Measurements from ENCODE around the gene LAX1. TPM values are rescaled to one million over a fixed set of nuclear protein-coding genes. Genes with fewer than 3 reads are reported as not detected.

LAX1 gene
- total RNA-seq, 1 experiment from 2014 or later: not detected

DNA sequence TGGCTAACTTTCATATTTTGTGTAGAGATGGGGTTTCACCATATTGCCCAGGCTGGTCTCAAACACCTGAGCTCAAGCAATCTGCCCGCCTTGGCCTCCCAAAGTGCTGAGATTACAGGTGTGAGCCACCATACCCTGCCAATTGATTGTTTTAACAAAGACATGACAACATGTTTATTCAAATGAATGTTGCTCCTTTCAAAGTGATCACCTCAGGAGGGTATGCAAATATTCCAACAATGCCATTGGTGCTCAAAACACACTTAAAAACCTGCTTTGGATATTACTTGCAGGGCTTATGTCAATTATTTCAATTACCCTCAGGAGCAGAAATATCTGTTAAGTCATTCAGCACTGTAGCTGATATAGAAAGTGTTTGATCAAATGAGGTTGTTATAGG is 7.9 kb downstream of the LAX1 start:
- no peak for DNase-seq (ENCODE audit: low read depth, low spot score)
- H3K4me3 ChIP-seq (ENCODE audit: low read depth in 2 of 2, low read length in 2 of 2): no peak overlapping the region
- BruUV-seq (replicated peaks): no TSS peak
- no peaks in the 10 kb centered on the region for H3K36me3 ChIP-seq (ENCODE audit: control insufficient read depth, insufficient read depth, low read length)
- H3K9me3 ChIP-seq (ENCODE audit: control insufficient read depth, insufficient read depth, low read depth, low read length): no peaks in the 10 kb centered on the region
- 0 out of 2 replicates have a peak, but pooled peaks cover 2% of the 10 kb centered on the region for H3K27me3 ChIP-seq (ENCODE audit: control insufficient read depth, insufficient read depth, low read length)
- H3K4me1 ChIP-seq (ENCODE audit: control insufficient read depth, insufficient read depth, low read length): no peaks in the 10 kb centered on the region
- no peak for TF ChIP-seq TCF7L2 (IDR thresholded peaks at IDR 0.05; ENCODE audit: low read depth, low read length)
- TF ChIP-seq, protein P1, sequence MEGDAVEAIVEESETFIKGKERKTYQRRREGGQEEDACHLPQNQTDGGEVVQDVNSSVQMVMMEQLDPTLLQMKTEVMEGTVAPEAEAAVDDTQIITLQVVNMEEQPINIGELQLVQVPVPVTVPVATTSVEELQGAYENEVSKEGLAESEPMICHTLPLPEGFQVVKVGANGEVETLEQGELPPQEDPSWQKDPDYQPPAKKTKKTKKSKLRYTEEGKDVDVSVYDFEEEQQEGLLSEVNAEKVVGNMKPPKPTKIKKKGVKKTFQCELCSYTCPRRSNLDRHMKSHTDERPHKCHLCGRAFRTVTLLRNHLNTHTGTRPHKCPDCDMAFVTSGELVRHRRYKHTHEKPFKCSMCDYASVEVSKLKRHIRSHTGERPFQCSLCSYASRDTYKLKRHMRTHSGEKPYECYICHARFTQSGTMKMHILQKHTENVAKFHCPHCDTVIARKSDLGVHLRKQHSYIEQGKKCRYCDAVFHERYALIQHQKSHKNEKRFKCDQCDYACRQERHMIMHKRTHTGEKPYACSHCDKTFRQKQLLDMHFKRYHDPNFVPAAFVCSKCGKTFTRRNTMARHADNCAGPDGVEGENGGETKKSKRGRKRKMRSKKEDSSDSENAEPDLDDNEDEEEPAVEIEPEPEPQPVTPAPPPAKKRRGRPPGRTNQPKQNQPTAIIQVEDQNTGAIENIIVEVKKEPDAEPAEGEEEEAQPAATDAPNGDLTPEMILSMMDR (IDR thresholded peaks at IDR 0.05): no peak
- TF ChIP-seq SIN3A (IDR thresholded peaks at IDR 0.05; ENCODE audit: borderline replicate concordance, insufficient read depth, low read depth, low read length): no peak
- TF ChIP-seq POLR2AphosphoS5 (IDR thresholded peaks at IDR 0.05; ENCODE audit: low read depth, low read length): no peak
- TF ChIP-seq, protein P2, sequence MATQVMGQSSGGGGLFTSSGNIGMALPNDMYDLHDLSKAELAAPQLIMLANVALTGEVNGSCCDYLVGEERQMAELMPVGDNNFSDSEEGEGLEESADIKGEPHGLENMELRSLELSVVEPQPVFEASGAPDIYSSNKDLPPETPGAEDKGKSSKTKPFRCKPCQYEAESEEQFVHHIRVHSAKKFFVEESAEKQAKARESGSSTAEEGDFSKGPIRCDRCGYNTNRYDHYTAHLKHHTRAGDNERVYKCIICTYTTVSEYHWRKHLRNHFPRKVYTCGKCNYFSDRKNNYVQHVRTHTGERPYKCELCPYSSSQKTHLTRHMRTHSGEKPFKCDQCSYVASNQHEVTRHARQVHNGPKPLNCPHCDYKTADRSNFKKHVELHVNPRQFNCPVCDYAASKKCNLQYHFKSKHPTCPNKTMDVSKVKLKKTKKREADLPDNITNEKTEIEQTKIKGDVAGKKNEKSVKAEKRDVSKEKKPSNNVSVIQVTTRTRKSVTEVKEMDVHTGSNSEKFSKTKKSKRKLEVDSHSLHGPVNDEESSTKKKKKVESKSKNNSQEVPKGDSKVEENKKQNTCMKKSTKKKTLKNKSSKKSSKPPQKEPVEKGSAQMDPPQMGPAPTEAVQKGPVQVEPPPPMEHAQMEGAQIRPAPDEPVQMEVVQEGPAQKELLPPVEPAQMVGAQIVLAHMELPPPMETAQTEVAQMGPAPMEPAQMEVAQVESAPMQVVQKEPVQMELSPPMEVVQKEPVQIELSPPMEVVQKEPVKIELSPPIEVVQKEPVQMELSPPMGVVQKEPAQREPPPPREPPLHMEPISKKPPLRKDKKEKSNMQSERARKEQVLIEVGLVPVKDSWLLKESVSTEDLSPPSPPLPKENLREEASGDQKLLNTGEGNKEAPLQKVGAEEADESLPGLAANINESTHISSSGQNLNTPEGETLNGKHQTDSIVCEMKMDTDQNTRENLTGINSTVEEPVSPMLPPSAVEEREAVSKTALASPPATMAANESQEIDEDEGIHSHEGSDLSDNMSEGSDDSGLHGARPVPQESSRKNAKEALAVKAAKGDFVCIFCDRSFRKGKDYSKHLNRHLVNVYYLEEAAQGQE (IDR thresholded peaks at IDR 0.05; ENCODE audit: insufficient read depth in 1 of 2, low read depth in 2 of 2, low read length in 1 of 2): no peak
- in situ Hi-C loops (cut with HindIII; ENCODE audit: low pct_unique_long_range_greater_than_20kb, low sequenced_read_pairs) (no loop called here), intact Hi-C loops (cut with micrococcal nuclease; ENCODE audit: unreplicated experiment) (no loop called here)
- no peak for ATAC-seq
- POLR2A ChIA-PET: no interaction called here
- H3K27ac ChIP-seq (ENCODE audit: low read length): no peak overlapping the region
- CTCF ChIA-PET: no interaction called here

DNA sequence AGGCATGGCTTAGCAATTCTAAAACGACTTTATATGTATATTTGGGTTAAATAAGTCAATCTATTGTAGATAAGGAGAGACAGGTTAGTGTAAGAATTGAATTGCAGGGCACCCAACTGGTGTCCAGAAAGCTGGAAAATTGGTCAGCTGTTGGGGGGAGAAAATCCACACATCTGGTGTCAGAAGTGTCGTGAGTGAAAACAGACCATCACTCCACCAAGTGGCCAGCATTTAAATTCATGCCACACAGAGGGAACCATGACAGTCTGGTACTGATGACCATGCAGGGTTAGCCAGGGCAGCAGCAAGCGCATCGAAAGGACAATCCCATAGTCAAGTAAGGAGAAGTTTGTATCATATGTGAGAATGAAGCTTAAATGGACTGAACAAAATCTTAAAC is 11.7 kb downstream of the LAX1 start:
- no peak overlapping the region for H3K4me3 ChIP-seq (ENCODE audit: low read depth in 2 of 2, low read length in 2 of 2)
- TF ChIP-seq, protein P1 (IDR thresholded peaks at IDR 0.05): no peak; the same call in 1 of the 2 replicates
- TF ChIP-seq, protein P2 (IDR thresholded peaks at IDR 0.05; ENCODE audit: insufficient read depth in 1 of 2, low read depth in 2 of 2, low read length in 1 of 2): no peak
- no peak for TF ChIP-seq POLR2AphosphoS5 (IDR thresholded peaks at IDR 0.05; ENCODE audit: low read depth, low read length)
- no peak for TF ChIP-seq SIN3A (IDR thresholded peaks at IDR 0.05; ENCODE audit: borderline replicate concordance, insufficient read depth, low read depth, low read length)
- TF ChIP-seq TCF7L2 (IDR thresholded peaks at IDR 0.05; ENCODE audit: low read depth, low read length): no peak
- CTCF ChIA-PET: interaction anchor here (0.6 kb wide), 1 partner anchor 24 kb away, joined by 8 read pairs; no protein-coding TSS in a partner anchor
- DNase-seq (ENCODE audit: low read depth, low spot score): no peak
- H3K9me3 ChIP-seq (ENCODE audit: control insufficient read depth, insufficient read depth, low read depth, low read length): no peaks in the 10 kb centered on the region
- POLR2A ChIA-PET: no interaction called here
- no peaks in the 10 kb centered on the region for H3K36me3 ChIP-seq (ENCODE audit: control insufficient read depth, insufficient read depth, low read length)
- BruUV-seq (replicated peaks): no TSS peak
- intact Hi-C loops (cut with micrococcal nuclease; ENCODE audit: unreplicated experiment): no loop called here
- 0 out of 2 replicates have a peak, but pooled peaks cover 2% of the 10 kb centered on the region for H3K27me3 ChIP-seq (ENCODE audit: control insufficient read depth, insufficient read depth, low read length)
- peak; percentile 72 for ATAC-seq
- H3K4me1 ChIP-seq (ENCODE audit: control insufficient read depth, insufficient read depth, low read length): no peaks in the 10 kb centered on the region
- no peak overlapping the region for H3K27ac ChIP-seq (ENCODE audit: low read length)
- in situ Hi-C loops (cut with HindIII; ENCODE audit: low pct_unique_long_range_greater_than_20kb, low sequenced_read_pairs): no loop called here

Measured in Panc1 (cell line).